HUES48 (cell line): ENCODE data around the gene INO80C.
"Not testable (repeated sequence)": the region's sequence is repeated elsewhere in the genome, so short reads cannot be mapped to it uniquely, and the experiment has no call there.

ENCODE experiments used
- H3K27ac ChIP-seq: one replicate; pipeline ENCODE4 v1.7.0; 2013; ENCODE audit warnings: low read depth, low read length, inconsistent platforms
- H3K27me3 ChIP-seq: 2 replicates; pipeline ENCODE4 v1.6.1; 2013; ENCODE audit warnings: mild to moderate bottlenecking, low read length; ENCODE audit not compliant: control insufficient read depth, insufficient read depth
- H3K36me3 ChIP-seq: 2 replicates; pipeline ENCODE4 v1.6.1; 2013; ENCODE audit warnings: low read length; ENCODE audit not compliant: control insufficient read depth, insufficient read depth
- H3K4me1 ChIP-seq: 2 replicates; pipeline ENCODE4 v1.6.1; 2013; ENCODE audit warnings: mild to moderate bottlenecking, low read length; ENCODE audit not compliant: control insufficient read depth, insufficient read depth
- H3K4me3 ChIP-seq: 2 replicates; pipeline ENCODE4 v1.5.1; 2013; ENCODE audit warnings: mild to moderate bottlenecking, low read depth, low read length
- H3K9ac ChIP-seq: 2 replicates; pipeline ENCODE4 v1.6.1; 2013; ENCODE audit warnings: mild to moderate bottlenecking, low read depth, low read length, moderate library complexity
- H3K9me3 ChIP-seq: 2 replicates; pipeline ENCODE4 v1.6.1; 2013; ENCODE audit warnings: low read length; ENCODE audit not compliant: control insufficient read depth, insufficient read depth

Gene INO80C

GRCh38 chr18:35487525-35487924, 10.2 kb downstream of the INO80C start:
- Histone ChIP-seq H3K27ac (peak overlapping the region; percentile 82), H3K4me1 (peaks cover 57% of the 10 kb centered on the region)
- not testable (repeated sequence) for H3K4me3 ChIP-seq, H3K9me3 ChIP-seq, H3K9ac ChIP-seq, H3K27me3 ChIP-seq, H3K36me3 ChIP-seq

- peaks cover 40% of the 10 kb centered on the region for H3K4me1 ChIP-seq
- no peak overlapping the region for H3K27ac ChIP-seq
- no peak overlapping the region for H3K4me3 ChIP-seq
- H3K9me3 ChIP-seq = no peaks in the 10 kb centered on the region
- no peak overlapping the region for H3K9ac ChIP-seq
- H3K27me3 ChIP-seq = no peaks in the 10 kb centered on the region
- H3K36me3 ChIP-seq = peaks cover 3% of the 10 kb centered on the region; the same call in 1 of the 2 replicates
Measured at GRCh38 chr18:35485852-35486251, 11.9 kb downstream of the INO80C start.

DNA sequence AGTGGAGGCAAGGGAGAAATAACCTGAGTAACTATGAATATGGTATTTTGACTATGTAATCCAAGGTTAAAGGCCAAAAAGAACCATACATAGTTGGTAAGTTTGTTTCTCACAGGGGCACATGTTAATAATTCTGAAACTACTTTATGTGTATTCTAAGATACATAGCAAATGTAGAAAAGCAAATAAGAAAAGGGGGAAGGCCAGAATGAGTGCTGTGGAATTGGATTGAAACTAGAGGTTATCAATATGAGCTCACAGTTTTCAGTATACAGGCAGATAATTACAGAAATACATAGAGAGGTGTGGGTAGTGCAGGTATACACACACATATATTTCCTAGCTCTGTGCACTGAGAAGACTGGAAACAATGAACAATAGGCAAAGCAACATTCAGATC, 13.7 kb downstream of the INO80C start:
- peaks cover 6% of the 10 kb centered on the region for H3K36me3 ChIP-seq
- H3K27me3 ChIP-seq = no peaks in the 10 kb centered on the region
- H3K9ac ChIP-seq = no peak overlapping the region
- no peak overlapping the region for H3K4me3 ChIP-seq
- H3K27ac ChIP-seq = no peak overlapping the region
- no peaks in the 10 kb centered on the region for H3K9me3 ChIP-seq
- peaks cover 25% of the 10 kb centered on the region for H3K4me1 ChIP-seq

GRCh38 chr18:35481960-35482366, 15.8 kb downstream of the INO80C start:
- no peak overlapping the region for H3K27ac ChIP-seq
- no peak overlapping the region for H3K9ac ChIP-seq
- no peaks in the 10 kb centered on the region for H3K9me3 ChIP-seq
- peaks cover 11% of the 10 kb centered on the region for H3K36me3 ChIP-seq
- H3K4me1 ChIP-seq = 0 out of 2 replicates have a peak, but pooled peaks cover 8% of the 10 kb centered on the region
- no peaks in the 10 kb centered on the region for H3K27me3 ChIP-seq
- no peak overlapping the region for H3K4me3 ChIP-seq

DNA sequence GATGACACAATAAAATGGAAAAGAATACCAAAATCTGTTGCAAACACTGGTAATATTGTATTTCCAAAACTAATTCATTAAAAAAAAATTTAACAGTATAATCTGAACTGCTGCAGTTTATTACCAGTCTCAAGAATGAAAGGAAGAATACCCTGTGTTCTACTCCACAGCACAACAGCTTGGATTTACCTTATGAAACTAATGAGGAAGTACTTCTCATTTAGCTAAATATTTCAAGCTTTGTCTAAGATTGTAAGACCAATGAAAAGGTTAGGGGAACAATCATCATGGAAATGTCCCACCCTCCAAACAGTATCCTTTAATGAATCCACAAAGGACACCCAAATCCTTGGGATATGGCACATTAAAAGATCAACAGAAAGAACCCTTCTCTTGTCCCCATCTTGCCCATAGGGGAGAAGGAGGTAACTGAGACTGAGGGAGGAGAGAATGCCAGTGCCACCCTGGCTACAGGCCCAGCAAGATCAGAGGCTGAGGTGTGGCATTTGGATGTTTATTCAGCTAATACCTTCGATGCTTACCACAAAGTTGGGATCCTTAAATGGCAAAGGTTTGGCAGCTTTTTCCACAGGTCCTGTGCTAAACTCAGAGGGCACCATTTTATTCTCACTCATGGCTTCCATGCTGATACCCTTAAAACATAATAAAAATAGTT, 17.7 kb downstream of the INO80C start:
- H3K27ac ChIP-seq = no peak overlapping the region
- no peaks in the 10 kb centered on the region for H3K9me3 ChIP-seq
- H3K4me1 ChIP-seq = 0 out of 2 replicates have a peak, but pooled peaks cover under 1% of the 10 kb centered on the region
- peaks cover 7% of the 10 kb centered on the region; the same call in 1 of the 2 replicates for H3K36me3 ChIP-seq
- H3K27me3 ChIP-seq = no peaks in the 10 kb centered on the region
- H3K9ac ChIP-seq = no peak overlapping the region
- H3K4me3 ChIP-seq = no peak overlapping the region

DNA sequence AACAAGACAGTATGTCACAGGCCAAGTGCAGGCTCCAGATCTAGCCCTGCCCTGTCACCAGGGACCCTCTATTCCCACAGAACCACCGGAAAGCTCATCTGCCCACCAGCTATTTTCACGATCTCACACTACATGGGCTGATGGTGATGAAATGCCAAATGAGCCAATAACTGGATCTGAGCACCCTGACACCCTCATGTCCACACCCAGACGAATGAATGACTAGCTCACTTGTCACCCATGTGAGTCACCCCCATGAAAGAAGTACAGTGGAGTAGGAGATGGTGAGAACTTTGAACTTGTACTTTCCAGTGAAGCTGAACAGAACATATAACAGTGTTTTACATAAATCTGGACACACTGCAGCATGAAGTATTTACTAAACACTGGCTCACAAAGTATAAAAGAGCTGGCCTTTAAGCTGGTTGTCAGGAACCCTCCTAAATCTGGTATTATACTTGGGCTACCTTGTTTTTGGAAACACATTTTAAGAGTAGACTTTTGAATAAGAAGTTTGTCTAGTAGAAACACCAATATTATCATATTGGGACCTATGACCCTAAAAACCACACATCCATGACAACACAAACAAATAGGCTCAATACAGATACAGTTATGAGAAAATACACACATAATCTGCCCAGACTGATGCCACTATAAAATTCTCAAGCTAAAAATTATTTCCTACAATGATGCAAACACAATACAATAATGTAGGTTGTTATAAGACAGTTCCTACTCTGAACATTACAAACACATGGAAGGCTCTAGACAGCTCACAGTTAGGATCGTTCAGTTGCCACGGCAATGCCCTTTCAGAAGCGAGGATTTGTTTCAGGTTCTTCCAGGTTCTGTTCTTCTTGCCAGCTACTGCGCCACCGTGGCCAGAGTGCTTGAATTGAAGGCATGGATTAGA, 19.0 kb downstream of the INO80C start:
- Histone ChIP-seq H3K9ac (no peak overlapping the region), H3K27ac (no peak overlapping the region), H3K4me3 (no peak overlapping the region), H3K27me3 (no peaks in the 10 kb centered on the region), H3K36me3 (peaks cover 7% of the 10 kb centered on the region; the same call in 1 of the 2 replicates), H3K9me3 (no peaks in the 10 kb centered on the region), H3K4me1 (no peaks in the 10 kb centered on the region)

GRCh38 chr18:35477974-35478373, 19.8 kb downstream of the INO80C start:
- Histone ChIP-seq H3K27me3 (no peaks in the 10 kb centered on the region), H3K36me3 (peaks cover 7% of the 10 kb centered on the region; the same call in 1 of the 2 replicates), H3K9me3 (no peaks in the 10 kb centered on the region), H3K4me1 (no peaks in the 10 kb centered on the region), H3K9ac (no peak overlapping the region), H3K4me3 (no peak overlapping the region), H3K27ac (no peak overlapping the region)

DNA sequence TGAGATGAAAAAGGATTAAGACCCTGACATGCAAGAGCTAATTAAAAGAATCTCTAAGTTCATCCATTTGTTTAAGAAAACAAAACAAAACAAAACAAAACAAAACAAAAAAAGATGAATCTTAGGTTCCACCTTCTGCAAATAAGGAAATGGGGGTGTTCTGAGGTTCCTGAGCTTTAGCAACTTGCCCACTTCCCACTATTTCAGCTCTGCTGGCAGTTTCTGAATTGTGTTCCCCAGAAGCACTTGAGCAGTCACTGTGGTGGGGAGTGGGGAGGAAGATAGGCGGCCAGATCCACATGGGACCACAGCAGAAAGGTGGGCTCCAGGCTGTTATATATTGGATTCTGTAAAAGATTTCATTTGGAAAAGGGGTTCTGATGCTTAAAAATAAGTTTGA, 20.3 kb downstream of the INO80C start:
- no peak overlapping the region for H3K27ac ChIP-seq
- no peaks in the 10 kb centered on the region for H3K4me1 ChIP-seq
- no peaks in the 10 kb centered on the region for H3K27me3 ChIP-seq
- H3K9ac ChIP-seq = no peak overlapping the region
- H3K4me3 ChIP-seq = no peak overlapping the region
- peaks cover 7% of the 10 kb centered on the region; the same call in 1 of the 2 replicates for H3K36me3 ChIP-seq
- no peaks in the 10 kb centered on the region for H3K9me3 ChIP-seq

DNA sequence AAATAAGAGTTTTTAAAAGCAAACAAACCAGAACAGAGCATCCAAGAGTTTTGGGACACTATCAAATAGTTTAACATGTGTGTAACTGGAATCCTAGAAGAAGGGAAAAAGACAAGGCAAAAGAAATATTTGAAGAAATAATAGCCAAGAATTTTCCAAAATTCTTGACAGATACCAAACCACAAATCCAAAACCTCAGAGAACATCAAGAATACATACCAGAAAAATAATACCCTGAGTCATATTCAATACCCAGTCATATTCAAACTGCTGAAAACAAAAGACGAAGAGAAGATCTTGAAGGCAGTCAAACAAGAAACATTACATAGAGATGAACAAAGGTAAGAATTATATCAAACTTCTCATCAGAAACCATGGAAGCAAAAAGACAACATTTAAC, 22.9 kb downstream of the INO80C start:
- Histone ChIP-seq H3K9ac (no peak overlapping the region), H3K27ac (no peak overlapping the region), H3K36me3 (peaks cover 14% of the 10 kb centered on the region; the same call in 1 of the 2 replicates), H3K4me3 (no peak overlapping the region), H3K9me3 (no peaks in the 10 kb centered on the region), H3K4me1 (no peaks in the 10 kb centered on the region), H3K27me3 (no peaks in the 10 kb centered on the region)

DNA sequence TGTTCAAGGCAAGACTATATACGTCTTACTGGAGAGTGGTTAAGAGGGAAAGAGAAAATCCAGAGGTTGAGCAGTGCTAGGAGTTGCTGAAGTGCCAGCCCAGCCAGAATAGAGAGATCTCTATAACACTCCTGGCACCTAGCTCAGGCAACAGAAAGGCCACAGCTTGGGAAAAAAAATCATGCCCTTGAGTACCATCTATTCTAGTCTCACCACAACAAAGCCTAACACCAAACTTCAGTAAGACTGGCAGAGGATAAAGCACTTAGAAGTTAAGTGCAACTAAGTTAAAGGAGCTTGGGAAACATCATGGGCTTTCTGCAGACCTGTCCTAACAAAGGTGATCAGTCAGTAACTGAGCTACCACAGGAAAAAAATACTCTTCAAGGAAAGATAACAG, 24.2 kb downstream of the INO80C start:
- Histone ChIP-seq H3K27ac (no peak overlapping the region), H3K27me3 (no peaks in the 10 kb centered on the region), H3K9me3 (no peaks in the 10 kb centered on the region), H3K9ac (no peak overlapping the region), H3K4me3 (no peak overlapping the region), H3K4me1 (no peaks in the 10 kb centered on the region), H3K36me3 (peaks cover 20% of the 10 kb centered on the region)

GRCh38 chr18:35470435-35470834, 27.3 kb downstream of the INO80C start:
- no peaks in the 10 kb centered on the region for H3K27me3 ChIP-seq
- H3K4me1 ChIP-seq = no peaks in the 10 kb centered on the region
- H3K9ac ChIP-seq = no peak overlapping the region
- no peaks in the 10 kb centered on the region for H3K9me3 ChIP-seq
- H3K36me3 ChIP-seq = peaks cover 28% of the 10 kb centered on the region
- H3K27ac ChIP-seq = no peak overlapping the region
- H3K4me3 ChIP-seq = no peak overlapping the region
